IMR-90 (cell line): ENCODE measurements around the gene PRICKLE2. TPM values are rescaled to one million over a fixed set of nuclear protein-coding genes. Genes with fewer than 3 reads are reported as not detected.

Experiments used
- ATAC-seq: fragments of 200-7000 bp; cut with Tn5 transposase; 2 replicates; pipeline ENCODE4 v1.9.1; 2020; ENCODE audit warnings: low read depth, mild to moderate bottlenecking, moderate library complexity
- BruUV-seq: library from RNA; stranded (reverse); fragments of 400-500 nt; replicated peaks from 2 replicates; lab custom pipeline; 2021; lab: Mats Ljungman, UMichigan
- CTCF ChIA-PET: fragments of 300-600 bp; formaldehyde crosslinking; extraction: SDS; loops from one replicate; lab custom pipeline; 2021; ENCODE audit warnings: antibody characterized with exemption; lab: Yijun Ruan, JAX
- POLR2A ChIA-PET: fragments of 300-600 bp; sonication (Branson Sonifier 250); formaldehyde crosslinking; loops from one replicate; lab custom pipeline; 2022; ENCODE audit warnings: antibody characterized with exemption; ENCODE audit not compliant: unreplicated experiment; lab: Charles Lee
- DNase-seq: peaks from one replicate; pipeline ENCODE4 v3.0.0; 2013
- H2AFZ ChIP-seq: replicated peaks from 2 replicates; pipeline ENCODE3; 2013; ENCODE audit warnings: low read length, mild to moderate bottlenecking; ENCODE audit not compliant: poor library complexity
- H2AK5ac ChIP-seq: 2 replicates; pipeline ENCODE4 v1.6.1; 2013; ENCODE audit warnings: low read depth, low read length, inconsistent platforms
- H2AK9ac ChIP-seq: replicated peaks from 2 replicates; pipeline ENCODE3; 2013; ENCODE audit warnings: mild to moderate bottlenecking, low read depth, low read length, moderate library complexity; ENCODE audit not compliant: poor library complexity
- H2BK120ac ChIP-seq: 2 replicates; pipeline ENCODE4 v1.6.1; 2013; ENCODE audit warnings: low read depth, low read length, inconsistent platforms
- H2BK15ac ChIP-seq: 3 replicates; pipeline ENCODE4 v1.6.1; 2013; ENCODE audit warnings: low read depth, low read length, inconsistent platforms
- H2BK20ac ChIP-seq: 2 replicates; pipeline ENCODE4 v1.6.1; 2013; ENCODE audit warnings: low read depth, mild to moderate bottlenecking, inconsistent platforms, low read length, moderate library complexity
- H2BK5ac ChIP-seq: 2 replicates; pipeline ENCODE4 v1.6.1; 2013; ENCODE audit warnings: mild to moderate bottlenecking, low read depth, low read length, inconsistent platforms; ENCODE audit not compliant: poor library complexity, severe bottlenecking
- H3K14ac ChIP-seq: replicated peaks from 2 replicates; pipeline ENCODE4 v1.6.1; 2013; ENCODE audit warnings: low read depth, low read length, inconsistent platforms
- H3K18ac ChIP-seq: 2 replicates; pipeline ENCODE4 v1.6.1; 2013; ENCODE audit warnings: low read depth, low read length, control low read depth
- H3K23ac ChIP-seq: 2 replicates; pipeline ENCODE4 v1.6.1; 2013; ENCODE audit warnings: low read depth, low read length, inconsistent platforms
- H3K27ac ChIP-seq: 2 replicates; pipeline ENCODE4 v1.5.1; 2013; ENCODE audit warnings: mild to moderate bottlenecking, control low read depth, low read length; ENCODE audit not compliant: insufficient read depth
- H3K27me3 ChIP-seq: 2 replicates; pipeline ENCODE4 v1.6.1; 2013; ENCODE audit warnings: low read length; ENCODE audit not compliant: control insufficient read depth, insufficient read depth
- H3K36me3 ChIP-seq: 2 replicates; pipeline ENCODE4 v1.6.1; 2013; ENCODE audit warnings: low read length, mixed read lengths; ENCODE audit not compliant: control insufficient read depth, insufficient read depth
- H3K4ac ChIP-seq: 2 replicates; pipeline ENCODE4 v1.6.1; 2013; ENCODE audit warnings: low read depth, low read length, inconsistent platforms
- H3K4me1 ChIP-seq: 2 replicates; pipeline ENCODE4 v1.6.1; 2013; ENCODE audit warnings: low read length, mixed read lengths; ENCODE audit not compliant: control insufficient read depth, insufficient read depth
- H3K4me2 ChIP-seq: 2 replicates; pipeline ENCODE4 v1.6.1; 2013; ENCODE audit warnings: low read depth, mild to moderate bottlenecking, control low read depth, low read length, moderate library complexity
- H3K4me3 ChIP-seq: 2 replicates; pipeline ENCODE4 v1.5.1; 2013; ENCODE audit warnings: low read depth, mild to moderate bottlenecking, control low read depth, low read length, moderate library complexity; ENCODE audit not compliant: insufficient read depth
- H3K56ac ChIP-seq: 2 replicates; pipeline ENCODE4 v1.6.1; 2013; ENCODE audit warnings: low read length, inconsistent platforms; ENCODE audit not compliant: insufficient read depth; ENCODE audit errors: extremely low read depth
- H3K79me1 ChIP-seq, 2 experiments: 2 replicates each; pipeline ENCODE4 v1.6.1; 2013; ENCODE audit warnings: low read length in 2 of 2, inconsistent platforms in 1 of 2, low read depth in 1 of 2
- H3K9ac ChIP-seq: 2 replicates; pipeline ENCODE4 v1.6.1; 2013; ENCODE audit warnings: low read depth, low read length, control low read depth
- H3K9me1 ChIP-seq: 2 replicates; pipeline ENCODE4 v1.6.1; 2013; ENCODE audit warnings: low read length, inconsistent platforms; ENCODE audit not compliant: insufficient read depth
- H3K9me3 ChIP-seq: 2 replicates; pipeline ENCODE4 v1.6.1; 2013; ENCODE audit warnings: low read length; ENCODE audit not compliant: control insufficient read depth, insufficient read depth
- H4K20me1 ChIP-seq: 2 replicates; pipeline ENCODE4 v1.6.1; 2013; ENCODE audit warnings: low read length, inconsistent platforms; ENCODE audit not compliant: insufficient read depth
- H4K5ac ChIP-seq: 2 replicates; pipeline ENCODE4 v1.6.1; 2013; ENCODE audit warnings: mild to moderate bottlenecking, low read depth, low read length, control low read depth
- H4K8ac ChIP-seq, 2 experiments: 2 replicates each; pipeline ENCODE4 v1.6.1; 2013; ENCODE audit warnings: low read depth in 2 of 2, low read length in 2 of 2, control low read depth in 1 of 2, inconsistent platforms in 1 of 2
- H4K91ac ChIP-seq: 2 replicates; pipeline ENCODE4 v1.6.1; 2013; ENCODE audit warnings: low read depth, low read length, inconsistent platforms; ENCODE audit not compliant: insufficient read depth
- CEBPB ChIP-seq: IDR thresholded peaks from 2 replicates; pipeline ENCODE4 v1.6.1; 2012; ENCODE audit warnings: low read depth, low read length, improper control_type of control experiment
- CHD1 ChIP-seq: IDR thresholded peaks from 2 replicates; pipeline ENCODE4 v1.6.1; 2012; ENCODE audit warnings: low read depth, low read length, improper control_type of control experiment
- ELK1 ChIP-seq: fragments of 150-350 bp; IDR thresholded peaks from 2 replicates; pipeline ENCODE4 v1.6.1; 2016; ENCODE audit warnings: low read depth, mild to moderate bottlenecking, low read length, moderate library complexity, borderline replicate concordance
- FOS ChIP-seq: fragments of 150-350 bp; IDR thresholded peaks from 2 replicates; pipeline ENCODE4 v1.6.1; 2016; ENCODE audit warnings: low read depth, low read length
- MAFK ChIP-seq: IDR thresholded peaks from 2 replicates; pipeline ENCODE4 v1.6.1; 2012; ENCODE audit warnings: low read depth, low read length, improper control_type of control experiment
- MAZ ChIP-seq: IDR thresholded peaks from 2 replicates; pipeline ENCODE4 v1.6.1; 2012; ENCODE audit warnings: low read depth, mild to moderate bottlenecking, low read length, improper control_type of control experiment, moderate library complexity, borderline replicate concordance
- MXI1 ChIP-seq: IDR thresholded peaks from 2 replicates; pipeline ENCODE4 v1.6.1; 2012; ENCODE audit warnings: low read depth, mild to moderate bottlenecking, low read length, moderate library complexity, borderline replicate concordance
- NFE2L2 ChIP-seq: fragments of 150-350 bp; IDR thresholded peaks from 2 replicates; pipeline ENCODE4 v1.6.1; 2016; ENCODE audit warnings: low read depth, mild to moderate bottlenecking, low read length
- POLR2A ChIP-seq: IDR thresholded peaks from 2 replicates; pipeline ENCODE4 v1.6.1; 2012; ENCODE audit warnings: mild to moderate bottlenecking, low read depth, low read length
- RAD21 ChIP-seq: IDR thresholded peaks from 2 replicates; pipeline ENCODE4 v1.6.1; 2012; ENCODE audit warnings: low read length, improper control_type of control experiment
- RCOR1 ChIP-seq: IDR thresholded peaks from 2 replicates; pipeline ENCODE4 v1.6.1; 2012; ENCODE audit warnings: mild to moderate bottlenecking, low read length, improper control_type of control experiment; ENCODE audit not compliant: insufficient replicate concordance
- RFX5 ChIP-seq: IDR thresholded peaks from 2 replicates; pipeline ENCODE4 v1.8.0; 2012; ENCODE audit warnings: low read depth, mild to moderate bottlenecking, low read length, moderate library complexity
- SMC3 ChIP-seq: fragments of 150-350 bp; IDR thresholded peaks from 2 replicates; pipeline ENCODE4 v1.6.1; 2016; ENCODE audit warnings: low read depth, mild to moderate bottlenecking, antibody characterized with exemption, low read length, moderate library complexity
- USF2 ChIP-seq: fragments of 150-350 bp; IDR thresholded peaks from 2 replicates; pipeline ENCODE4 v1.6.1; 2017; ENCODE audit warnings: mild to moderate bottlenecking, antibody characterized with exemption, low read length, low read depth
- WGBS, 2 experiments: methylation state at CpG; one replicate each; pipeline versions ENCODE4 v1.1.5 to v1.1.7; 2013; ENCODE audit warnings: missing lambda C conversion rate in 2 of 2; ENCODE audit not compliant: insufficient read length in 1 of 2; ENCODE audit errors: extremely low coverage in 2 of 2; 5-methylcytosine and 5-hydroxymethylcytosine counted together
- dilution Hi-C: fragments of 300-500 bp; cut with HindIII; formaldehyde crosslinking; loops from one replicate; pipeline ENCODE4 v1.14.3; 2018; ENCODE audit warnings: low sequenced_read_pairs; ENCODE audit not compliant: unreplicated experiment
- in situ Hi-C: fragments of 300-500 bp; cut with MboI; formaldehyde crosslinking; loops from 3 replicates; pipeline ENCODE4 v1.14.3; 2019; ENCODE audit warnings: low sequenced_read_pairs, inconsistent platforms, mixed read lengths
- intact Hi-C: fragments of 100-400 bp; cut with micrococcal nuclease; formaldehyde crosslinking; loops from 2 replicates; pipeline ENCODE4 v1.10.0; 2022
- polyA plus RNA-seq, 3 experiments: library from polyadenylated mRNA; depleted of rRNA; stranded (reverse); fragments of >200 nt; gene quantifications; 2 replicates each; pipeline ENCODE4 v1.2.3, GENCODE V29; 2012; ENCODE audit warnings: low replicate concordance in 1 of 3
- total RNA-seq: library from RNA; depleted of rRNA; stranded (reverse); fragments of >200 nt; gene quantifications from 2 replicates; pipeline ENCODE4 v1.2.3, GENCODE V29; 2012

Gene PRICKLE2
- total and polyA plus RNA-seq, 2 of the 4 experiments (the other 2 are of a cell fraction) = 4.1 to 14.2 TPM

- H2BK120ac ChIP-seq = no peak overlapping the region
- no peak overlapping the region for H4K5ac ChIP-seq
- H3K9me3 ChIP-seq = 0 out of 2 replicates have a peak, but pooled peaks cover 3% of the 10 kb centered on the region
- no peak overlapping the region for H2BK20ac ChIP-seq
- H3K14ac ChIP-seq = no peak overlapping the region
- intact Hi-C loops (no loop called here), in situ Hi-C loops (no loop called here), dilution Hi-C loops (no loop called here)
- H4K20me1 ChIP-seq = no peaks in the 10 kb centered on the region
- no peak overlapping the region for H3K4ac ChIP-seq
- H3K23ac ChIP-seq = no peak overlapping the region
- no peaks in the 10 kb centered on the region for H3K79me1 ChIP-seq
- no peak overlapping the region for H4K8ac ChIP-seq
- TF ChIP-seq FOS = no peak
- no peak for TF ChIP-seq POLR2A
- TF ChIP-seq NFE2L2 = no peak
- TF ChIP-seq SMC3 = no peak
- no peak for TF ChIP-seq MAFK
- TF ChIP-seq CHD1 = no peak
- TF ChIP-seq ELK1 = no peak
- no peak for TF ChIP-seq MXI1
- TF ChIP-seq RAD21 = no peak
- TF ChIP-seq RFX5 = no peak
- no peak for TF ChIP-seq RCOR1
- no peak for TF ChIP-seq MAZ
- TF ChIP-seq USF2 = no peak
- no peak for TF ChIP-seq CEBPB
- CTCF ChIA-PET = no interaction called here
- no peak overlapping the region for H3K27ac ChIP-seq
- POLR2A ChIA-PET = no interaction called here
- peaks cover 11% of the 10 kb centered on the region for H3K9me1 ChIP-seq
- H3K27me3 ChIP-seq = no peaks in the 10 kb centered on the region
- no peak overlapping the region for H3K4me3 ChIP-seq
- no peak overlapping the region for H2AK5ac ChIP-seq
- H2AFZ ChIP-seq = no peak overlapping the region
- no peak for ATAC-seq
- H3K4me1 ChIP-seq = no peaks in the 10 kb centered on the region; the same call in 1 of the 2 replicates
- H3K36me3 ChIP-seq = no peaks in the 10 kb centered on the region
- DNase-seq = no peak
- H3K56ac ChIP-seq = no peak overlapping the region
- no peak overlapping the region for H3K18ac ChIP-seq
- no peak overlapping the region for H2BK15ac ChIP-seq
- no peak overlapping the region for H3K9ac ChIP-seq
- no peak overlapping the region for H3K4me2 ChIP-seq
- no peak overlapping the region for H2AK9ac ChIP-seq
- BruUV-seq = no TSS peak
- no peak overlapping the region for H2BK5ac ChIP-seq
- no peak overlapping the region for H4K91ac ChIP-seq
- no CpG with 5 or more reads among the region's 3 CpGs for WGBS, 2 experiments
Measured at GRCh38 chr3:64053581-64053980, 171.7 kb downstream of the PRICKLE2 start.
